Gastroesophageal sphincter (tissue), 4 donors: ENCODE results near the gene SLC27A2. TPM values are rescaled to one million over a fixed set of nuclear protein-coding genes. Genes with fewer than 3 reads are reported as not detected.

Experiments used
- ATAC-seq: fragments of 150-250 bp; one replicate; pipeline ENCODE4 v1.9.1; 2016; ENCODE audit warnings: mild to moderate bottlenecking, moderate library complexity
- H3K27ac ChIP-seq, 4 donors: fragments of 200-600 bp; sonication (generic) in 3 of 4; 1 replicate in 3 of 4; 2 replicates in 1 of 4; pipeline ENCODE4 v1.5.1; 2016 to 2019
- H3K27me3 ChIP-seq: fragments of 200-600 bp; sonication (generic); one replicate; pipeline ENCODE4 v1.5.1; 2019
- H3K36me3 ChIP-seq, 2 donors: fragments of 200-600 bp; sonication (generic); one replicate each; pipeline ENCODE4 v1.5.1; 2019; ENCODE audit warnings: control low read depth in 1 of 2
- H3K4me1 ChIP-seq, 3 donors: fragments of 200-600 bp; sonication (generic); 1 replicate in 2 of 3; 2 replicates in 1 of 3; pipeline ENCODE4 v1.5.1; 2016 to 2019; ENCODE audit warnings: control low read depth in 2 of 3
- H3K4me3 ChIP-seq, 2 donors: fragments of 200-600 bp; sonication (generic); one replicate each; pipeline ENCODE4 v1.5.1; 2019; ENCODE audit warnings: mild to moderate bottlenecking in 1 of 2, moderate library complexity in 1 of 2
- H3K9me3 ChIP-seq, 3 donors: fragments of 200-600 bp; sonication (generic); one replicate each; pipeline ENCODE4 v1.5.1; 2017 to 2019; ENCODE audit warnings: control low read depth in 2 of 3
- EP300 ChIP-seq: sonication (generic); formaldehyde crosslinking; IDR thresholded peaks from one replicate; pipeline ENCODE4 v1.6.1; 2017; ENCODE audit warnings: antibody characterized with exemption, mild to moderate bottlenecking
- POLR2A ChIP-seq, 2 donors: fragments of 450-650 bp; IDR thresholded peaks; one replicate each; pipeline ENCODE4 v1.6.1; 2017; ENCODE audit warnings: antibody characterized with exemption in 2 of 2, mild to moderate bottlenecking in 2 of 2, moderate library complexity in 1 of 2
- POLR2AphosphoS5 ChIP-seq: sonication (generic); formaldehyde crosslinking; IDR thresholded peaks from one replicate; pipeline ENCODE4 v1.6.1; 2017; ENCODE audit warnings: antibody characterized with exemption
- WGBS, 2 donors: methylation state at CpG; one replicate each; pipeline ENCODE4 v1.1.5; 2018; ENCODE audit warnings: low coverage in 1 of 2; 5-methylcytosine and 5-hydroxymethylcytosine counted together
- total RNA-seq, 4 donors: library from RNA; depleted of rRNA; stranded (reverse); fragments of >200 nt; gene quantifications; one replicate each; pipeline ENCODE4 v1.1.0, GENCODE V29; 2016
- TF ChIP-seq, protein P1 (sequence below), 4 experiments: fragments of 200-600 bp in 2 of 4; fragments of 450-650 bp in 2 of 4; sonication (generic) in 1 of 4; IDR thresholded peaks; one replicate each; pipeline ENCODE4 v1.5.1; 2017 to 2019; ENCODE audit warnings: antibody characterized with exemption in 4 of 4, mild to moderate bottlenecking in 2 of 4, moderate library complexity in 2 of 4

Gene SLC27A2
- total RNA-seq, 4 donors from 2014 or later = 0.13 to 0.22 TPM; not detected in 2

DNA sequence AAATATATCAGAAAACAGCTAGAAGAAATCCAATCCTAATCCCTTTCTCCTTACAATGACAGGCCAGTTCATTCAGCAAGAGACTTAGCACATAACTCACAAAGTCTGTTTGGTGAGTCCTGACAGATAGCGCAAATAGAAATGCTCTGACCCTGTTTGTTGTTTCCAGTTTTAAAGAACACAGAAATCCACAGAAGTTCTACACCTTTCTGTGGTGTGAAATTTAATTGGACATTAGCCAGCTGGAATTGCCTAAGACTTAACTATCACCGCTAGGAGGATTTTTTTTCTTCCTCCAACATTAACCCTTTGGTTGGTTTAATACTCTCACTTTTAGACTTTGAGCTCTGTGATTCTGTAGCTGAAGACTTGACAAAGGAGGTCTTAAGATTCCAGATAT lies 52.8 kb downstream of the SLC27A2 start:
- H3K36me3 ChIP-seq = no peaks in the 10 kb centered on the region
- ATAC-seq = no peak
- H3K4me1 ChIP-seq = no peaks in the 10 kb centered on the region
- H3K9me3 ChIP-seq = no peaks in the 10 kb centered on the region
- H3K4me3 ChIP-seq = no peak overlapping the region
- WGBS, 2 donors = 63 to 64% methylated on average over 2 of the region's 2 CpGs
- TF ChIP-seq, protein P1, sequence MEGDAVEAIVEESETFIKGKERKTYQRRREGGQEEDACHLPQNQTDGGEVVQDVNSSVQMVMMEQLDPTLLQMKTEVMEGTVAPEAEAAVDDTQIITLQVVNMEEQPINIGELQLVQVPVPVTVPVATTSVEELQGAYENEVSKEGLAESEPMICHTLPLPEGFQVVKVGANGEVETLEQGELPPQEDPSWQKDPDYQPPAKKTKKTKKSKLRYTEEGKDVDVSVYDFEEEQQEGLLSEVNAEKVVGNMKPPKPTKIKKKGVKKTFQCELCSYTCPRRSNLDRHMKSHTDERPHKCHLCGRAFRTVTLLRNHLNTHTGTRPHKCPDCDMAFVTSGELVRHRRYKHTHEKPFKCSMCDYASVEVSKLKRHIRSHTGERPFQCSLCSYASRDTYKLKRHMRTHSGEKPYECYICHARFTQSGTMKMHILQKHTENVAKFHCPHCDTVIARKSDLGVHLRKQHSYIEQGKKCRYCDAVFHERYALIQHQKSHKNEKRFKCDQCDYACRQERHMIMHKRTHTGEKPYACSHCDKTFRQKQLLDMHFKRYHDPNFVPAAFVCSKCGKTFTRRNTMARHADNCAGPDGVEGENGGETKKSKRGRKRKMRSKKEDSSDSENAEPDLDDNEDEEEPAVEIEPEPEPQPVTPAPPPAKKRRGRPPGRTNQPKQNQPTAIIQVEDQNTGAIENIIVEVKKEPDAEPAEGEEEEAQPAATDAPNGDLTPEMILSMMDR (IDR thresholded peaks at IDR 0.05) = no peak
- no peak for TF ChIP-seq POLR2A (IDR thresholded peaks at IDR 0.05)
- TF ChIP-seq POLR2AphosphoS5 = no peak
- TF ChIP-seq EP300 = no peak
- H3K27ac ChIP-seq = no peak overlapping the region
- H3K27me3 ChIP-seq = no peaks in the 10 kb centered on the region

DNA sequence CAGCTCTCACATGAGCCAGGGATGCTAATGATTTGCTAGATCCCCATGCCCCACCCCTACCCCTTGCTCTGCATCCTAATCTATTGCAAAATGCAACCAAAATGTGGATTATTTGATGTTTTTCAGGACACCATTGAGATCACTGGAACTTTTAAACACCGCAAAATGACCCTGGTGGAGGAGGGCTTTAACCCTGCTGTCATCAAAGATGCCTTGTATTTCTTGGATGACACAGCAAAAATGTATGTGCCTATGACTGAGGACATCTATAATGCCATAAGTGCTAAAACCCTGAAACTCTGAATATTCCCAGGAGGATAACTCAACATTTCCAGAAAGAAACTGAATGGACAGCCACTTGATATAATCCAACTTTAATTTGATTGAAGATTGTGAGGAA lies 53.8 kb downstream of the SLC27A2 start:
- no peaks in the 10 kb centered on the region for H3K36me3 ChIP-seq
- no peaks in the 10 kb centered on the region for H3K9me3 ChIP-seq
- H3K4me1 ChIP-seq = no peaks in the 10 kb centered on the region
- H3K27ac ChIP-seq = no peak overlapping the region
- H3K4me3 ChIP-seq = no peak overlapping the region
- WGBS, 2 donors = 57 to 78% methylated on average over 1 of the region's 1 CpG
- TF ChIP-seq EP300 = no peak
- TF ChIP-seq, protein P1 (IDR thresholded peaks at IDR 0.05) = no peak
- TF ChIP-seq POLR2AphosphoS5 = no peak
- TF ChIP-seq POLR2A (IDR thresholded peaks at IDR 0.05) = no peak
- H3K27me3 ChIP-seq = no peaks in the 10 kb centered on the region
- no peak for ATAC-seq

DNA sequence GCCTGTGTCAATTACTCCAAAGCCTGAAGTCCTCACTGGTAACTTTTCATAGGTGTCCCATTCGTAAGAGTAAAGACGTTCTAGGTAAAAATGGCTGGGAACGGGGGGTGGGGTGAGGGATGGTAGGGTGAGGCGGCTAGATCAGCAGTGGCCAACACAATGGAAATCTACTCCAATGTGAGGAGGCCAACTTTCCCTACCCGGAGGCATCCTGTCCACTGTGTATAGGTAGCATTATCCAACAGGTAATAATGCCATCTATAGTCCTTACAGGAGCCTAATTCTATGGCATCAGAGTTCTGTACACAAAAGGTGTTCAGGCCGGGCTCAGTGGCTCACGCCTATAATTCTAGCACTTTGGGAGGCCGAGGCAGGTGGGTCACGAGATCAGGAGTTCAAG lies 54.4 kb downstream of the SLC27A2 start:
- Histone ChIP-seq H3K27me3 (no peaks in the 10 kb centered on the region), H3K9me3 (no peaks in the 10 kb centered on the region), H3K27ac (no peak overlapping the region), H3K36me3 (no peaks in the 10 kb centered on the region), H3K4me3 (no peak overlapping the region), H3K4me1 (no peaks in the 10 kb centered on the region)
- TF ChIP-seq, protein P1 (IDR thresholded peaks at IDR 0.05) = no peak
- TF ChIP-seq POLR2AphosphoS5 (no peak), POLR2A (IDR thresholded peaks at IDR 0.05) (no peak), EP300 (no peak)
- WGBS, 2 donors = 97% methylated on average over 4 to 7 of the region's 9 CpGs
- no peak for ATAC-seq

DNA sequence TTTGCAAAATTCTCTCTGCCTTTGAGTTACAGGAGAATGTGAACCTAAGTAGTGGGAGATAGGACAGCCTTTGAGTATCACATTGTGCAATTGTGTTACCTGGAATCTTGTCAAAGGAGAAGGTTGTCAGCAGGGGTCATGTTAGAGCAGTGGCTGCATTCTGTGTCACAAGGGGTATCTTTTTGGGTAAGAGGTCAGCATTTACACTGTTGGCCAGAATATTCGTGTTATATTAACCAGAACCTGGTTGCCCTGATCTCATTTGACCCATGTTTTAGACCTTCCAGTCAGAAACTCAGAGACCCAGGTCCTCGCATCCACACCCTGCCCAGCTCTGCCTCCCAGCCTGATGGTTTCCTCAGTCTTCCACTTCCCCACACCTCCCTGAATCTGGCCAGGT lies 56.3 kb downstream of the SLC27A2 start:
- TF ChIP-seq POLR2AphosphoS5 (no peak), POLR2A (IDR thresholded peaks at IDR 0.05) (no peak), EP300 (no peak)
- TF ChIP-seq, protein P1 (IDR thresholded peaks at IDR 0.05) = no peak
- H3K27me3 ChIP-seq = no peaks in the 10 kb centered on the region
- 95 to 100% methylated on average over 1 to 2 of the region's 2 CpGs for WGBS, 2 donors
- H3K4me1 ChIP-seq = no peaks in the 10 kb centered on the region
- H3K27ac ChIP-seq = no peak overlapping the region
- no peak overlapping the region for H3K4me3 ChIP-seq
- H3K36me3 ChIP-seq = no peaks in the 10 kb centered on the region
- no peaks in the 10 kb centered on the region for H3K9me3 ChIP-seq
- no peak for ATAC-seq

DNA sequence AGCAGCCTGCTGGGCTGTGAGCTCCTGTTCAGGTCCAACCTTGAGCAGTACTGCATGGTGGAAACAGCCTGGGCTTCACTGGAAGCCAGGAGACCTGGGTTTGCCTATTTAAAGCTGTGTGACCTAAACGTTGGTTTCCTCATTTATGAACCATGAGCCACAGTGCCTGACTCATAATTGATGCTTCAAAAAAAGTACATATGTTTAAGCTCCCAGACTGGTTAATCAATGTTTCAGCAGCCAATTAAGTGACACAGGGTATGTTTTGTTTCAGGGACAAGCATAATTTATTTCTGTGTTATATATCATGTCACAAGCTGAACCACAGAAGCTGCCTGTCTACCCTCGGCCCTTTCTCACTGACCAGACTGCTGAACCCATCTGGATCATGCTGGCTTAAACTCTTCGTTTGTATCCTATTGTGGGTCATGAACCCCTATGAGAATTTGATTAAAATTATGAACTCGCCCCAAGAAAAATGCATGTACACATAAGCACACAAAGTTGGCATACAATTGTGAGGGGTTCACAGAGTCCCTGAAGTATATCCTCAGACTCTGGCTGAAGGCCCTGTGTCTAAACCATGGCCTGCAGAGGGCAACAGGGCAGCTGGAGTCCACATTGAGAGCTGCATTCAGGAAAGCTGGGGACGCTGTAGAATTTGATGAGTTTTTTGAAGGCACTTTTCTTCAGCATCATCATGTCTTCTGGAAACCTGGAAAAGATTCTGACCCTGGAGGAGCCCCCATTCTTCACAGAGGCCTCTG lies 59.9 kb downstream of the SLC27A2 start:
- no peak for ATAC-seq
- Histone ChIP-seq H3K4me3 (no peak overlapping the region), H3K36me3 (no peaks in the 10 kb centered on the region), H3K27ac (no peak overlapping the region), H3K27me3 (no peaks in the 10 kb centered on the region), H3K9me3 (no peaks in the 10 kb centered on the region), H3K4me1 (no peaks in the 10 kb centered on the region)
- no peak for TF ChIP-seq EP300
- WGBS, 2 donors = 66 to 83% methylated on average over 2 to 5 of the region's 5 CpGs
